ENCODE measurements around the gene PTGIR.
"Not testable (repeated sequence)": the region's sequence is repeated elsewhere in the genome, so short reads cannot be mapped to it uniquely, and the experiment has no call there.

Gene PTGIR

DNA sequence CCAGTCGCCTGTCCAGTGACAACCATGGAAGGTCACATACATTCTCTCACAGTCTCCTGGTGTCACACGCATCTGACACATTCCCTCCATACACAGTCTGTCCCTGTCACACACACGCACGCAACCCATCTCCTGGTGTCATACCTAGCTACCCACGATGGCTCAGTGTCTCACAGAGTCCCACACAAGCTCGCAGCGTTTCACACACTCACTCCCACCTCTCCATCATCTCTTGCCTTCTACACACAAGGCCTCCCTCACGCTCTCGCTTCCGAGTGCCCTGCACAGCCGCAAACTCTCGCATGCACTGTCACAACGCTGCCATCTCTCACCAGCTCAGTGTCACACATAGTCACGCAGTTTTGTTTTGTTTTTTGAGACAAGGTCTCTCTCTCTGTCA, 12.3 kb upstream of the PTGIR start:
- DNase-seq = no peak

GRCh38 chr19:46635920-46636761, 11.3 kb upstream of the PTGIR start, which contains the start of gene GNG8:
GNG8 (minus strand) TSS chr19:46636202; CDS start chr19:46634682, 1,520 bp downstream.
- no peak for DNase-seq

GRCh38 chr19:46634656-46635218, 9.8 kb upstream of the PTGIR start:
- no peak for DNase-seq

- DNase-seq = peak; percentile 89
Measured at GRCh38 chr19:46634045-46634655, 9.3 kb upstream of the PTGIR start.

GRCh38 chr19:46633130-46633529, 8.2 kb upstream of the PTGIR start:
- no peak for DNase-seq

DNA sequence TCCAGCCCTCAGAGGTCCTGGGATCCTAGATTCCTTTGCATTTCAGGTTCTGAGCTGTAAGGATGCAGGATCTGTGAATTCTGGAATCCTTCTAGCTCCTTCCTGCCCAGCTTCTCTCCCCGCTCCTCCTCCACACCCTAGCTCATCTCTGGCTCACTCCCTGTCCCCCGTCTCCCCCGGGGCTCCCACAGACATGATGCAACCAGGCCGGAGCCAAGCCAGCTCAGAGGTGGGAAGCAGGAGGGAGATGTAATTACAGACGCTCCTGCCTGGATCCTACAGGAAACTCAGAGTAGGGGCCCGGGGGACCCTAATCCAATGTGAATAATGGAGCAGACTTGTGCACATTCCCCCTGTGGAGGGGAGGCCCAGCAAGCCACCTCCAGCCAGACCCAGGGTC, 6.6 kb upstream of the PTGIR start:
- DNase-seq = no peak

GRCh38 chr19:46630586-46631205, 5.8 kb upstream of the PTGIR start:
- no peak for DNase-seq

- no peak for DNase-seq
Measured at GRCh38 chr19:46629546-46630025, 4.7 kb upstream of the PTGIR start.

DNA sequence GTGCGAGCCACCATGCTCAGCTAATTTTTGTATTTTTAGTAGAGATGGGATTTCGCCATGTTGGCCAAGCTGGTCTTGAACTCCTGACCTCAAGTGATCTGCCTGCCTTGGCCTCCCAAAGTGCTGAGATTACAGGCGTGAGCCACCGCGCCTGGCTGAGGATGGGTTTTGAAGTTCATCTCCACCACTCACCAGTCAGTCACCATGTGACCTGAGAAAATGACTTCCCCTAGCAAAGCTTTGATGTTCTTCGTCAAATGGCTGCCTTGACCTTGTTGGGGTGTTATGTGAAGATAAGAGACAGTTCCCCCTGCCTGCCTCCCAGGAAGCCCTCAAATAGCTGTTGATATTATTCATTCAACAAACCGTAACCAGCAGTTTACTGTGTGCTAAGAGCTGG, 4.1 kb upstream of the PTGIR start:
- not testable (repeated sequence) for DNase-seq

DNA sequence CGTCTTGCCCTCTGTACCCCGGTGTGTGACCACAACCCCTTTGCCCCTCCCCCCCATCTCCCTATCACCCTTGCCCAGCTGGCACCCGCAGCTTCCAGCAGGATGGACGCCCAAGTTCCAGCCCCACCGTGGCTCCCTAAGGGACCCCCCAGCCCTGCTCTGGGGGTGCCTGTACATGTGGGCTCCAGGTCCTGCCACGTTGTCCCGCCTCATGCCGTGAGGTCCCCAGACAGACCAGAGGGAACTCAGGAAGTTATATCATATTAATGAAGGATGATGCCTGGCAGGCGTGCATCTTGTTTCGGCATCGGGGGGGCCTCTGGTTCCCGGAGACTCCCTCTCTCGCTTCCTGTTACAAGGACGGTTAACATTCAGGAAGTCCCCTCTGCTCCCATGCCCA, 1.6 kb upstream of the PTGIR start:
- no peak for DNase-seq

- DNase-seq = no peak
Measured at GRCh38 chr19:46625731-46626130, 842 bp upstream of the PTGIR start.

DNA sequence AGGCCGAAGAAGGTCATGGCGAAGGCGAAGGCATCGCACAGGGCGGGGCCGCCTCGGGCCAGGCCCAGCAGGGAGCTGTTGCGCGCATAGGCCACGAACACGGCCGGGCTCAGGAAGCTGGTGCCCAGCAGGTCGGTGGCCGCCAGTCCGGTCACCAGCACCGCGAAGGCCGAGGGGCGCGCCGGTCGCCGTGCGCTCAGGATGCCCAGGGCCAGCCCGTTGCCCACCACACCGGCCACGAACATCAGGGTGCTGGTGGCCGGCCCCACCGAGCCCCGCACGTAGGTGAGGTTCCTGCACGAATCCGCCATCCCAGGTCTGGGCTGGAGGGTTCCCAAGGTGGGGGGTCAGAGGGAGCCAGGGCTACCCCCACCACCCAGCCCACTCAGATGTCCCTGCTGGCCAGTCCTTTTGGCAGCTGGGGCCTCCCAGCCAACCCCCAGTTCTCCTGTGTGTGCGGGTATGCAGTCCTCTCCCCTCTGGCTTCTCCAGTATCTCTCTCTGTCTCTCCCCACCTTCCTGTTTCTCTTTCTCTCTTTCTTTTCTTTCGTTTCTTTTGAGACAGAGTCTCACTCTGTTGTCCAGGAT, 880 bp downstream of the PTGIR start:
- DNase-seq = no peak

DNA sequence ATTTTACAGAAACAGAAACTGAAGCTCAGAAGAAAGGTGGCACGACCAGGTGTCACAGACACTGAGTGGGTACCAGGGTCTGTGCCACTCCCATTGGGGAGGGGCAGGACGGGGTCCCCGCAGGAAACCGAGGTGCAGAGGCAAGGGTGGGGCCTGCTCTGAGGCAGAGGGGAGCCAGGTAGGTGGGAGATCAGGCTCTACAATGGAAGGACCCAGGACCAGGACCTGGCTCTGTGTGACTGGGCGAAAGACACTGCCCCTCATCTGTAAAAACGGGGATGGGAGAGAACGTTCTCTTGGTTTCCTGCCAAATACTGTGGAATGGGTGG, 2.8 kb downstream of the PTGIR start:
- DNase-seq = no peak

DNA sequence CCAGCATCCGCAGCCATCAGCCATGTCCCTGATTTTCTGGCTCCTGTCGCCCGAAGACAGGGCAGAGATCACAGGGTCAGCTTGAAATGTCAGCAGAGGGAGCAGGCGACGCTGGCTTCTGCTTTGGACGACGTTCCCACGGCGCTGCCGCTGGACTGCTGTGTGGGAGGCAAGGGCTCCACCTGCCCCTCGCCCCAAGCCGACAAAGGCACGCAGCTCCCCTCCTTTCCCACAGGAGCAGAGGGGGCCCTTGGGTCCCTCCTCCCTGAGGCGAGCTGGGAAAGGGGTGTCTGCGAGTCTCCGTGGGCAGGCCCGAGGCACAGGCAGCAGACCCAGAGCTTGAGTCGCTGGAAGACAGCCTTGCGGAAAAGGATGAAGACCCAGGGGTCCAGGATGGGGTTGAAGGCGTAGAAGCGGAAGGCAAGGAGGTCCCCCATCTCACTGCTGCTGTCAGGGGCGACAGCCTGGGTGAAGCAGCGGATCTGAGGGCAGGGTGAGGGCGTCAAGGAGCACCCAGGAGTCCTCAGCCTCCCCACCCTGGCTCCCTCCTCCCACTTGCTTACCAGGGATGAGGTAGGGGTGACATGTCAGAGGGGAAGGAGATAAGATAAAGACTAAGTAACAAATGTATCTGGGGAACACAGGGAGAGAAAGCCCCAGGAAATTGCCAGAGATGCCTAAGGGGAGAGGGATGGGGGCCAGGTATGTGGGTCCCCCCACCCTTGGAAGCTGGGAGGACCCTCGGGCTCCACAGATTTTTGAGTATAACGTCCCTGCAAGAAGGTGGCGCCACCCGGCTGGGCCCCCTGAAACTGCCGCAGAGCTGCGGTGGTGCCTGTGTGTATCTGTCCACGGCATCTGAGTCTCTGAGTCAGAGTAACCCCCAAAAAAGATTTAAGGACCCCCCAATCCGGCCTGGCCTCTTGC, 3.4 kb downstream of the PTGIR start:
- no peak for DNase-seq

DNA sequence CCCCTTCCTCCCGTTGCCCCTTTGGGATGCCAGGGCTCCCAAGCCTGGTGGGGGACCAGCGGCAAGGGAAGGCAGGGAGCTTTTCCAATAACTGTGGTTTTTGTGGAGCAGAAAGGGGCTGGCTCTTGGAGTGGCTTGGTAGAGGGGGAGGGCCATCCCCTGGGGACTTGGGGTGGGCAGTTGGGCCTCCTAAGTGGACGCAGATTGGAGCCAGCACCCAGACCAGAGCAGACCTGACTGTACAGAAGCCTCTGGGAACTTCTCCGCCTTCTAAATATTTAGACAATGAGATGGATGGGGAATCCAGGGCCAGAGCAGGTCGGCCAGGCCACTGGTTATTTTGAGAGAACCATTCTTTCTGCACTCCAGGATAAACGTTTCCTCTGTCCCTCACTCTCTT, 4.2 kb downstream of the PTGIR start:
- no peak for DNase-seq

DNA sequence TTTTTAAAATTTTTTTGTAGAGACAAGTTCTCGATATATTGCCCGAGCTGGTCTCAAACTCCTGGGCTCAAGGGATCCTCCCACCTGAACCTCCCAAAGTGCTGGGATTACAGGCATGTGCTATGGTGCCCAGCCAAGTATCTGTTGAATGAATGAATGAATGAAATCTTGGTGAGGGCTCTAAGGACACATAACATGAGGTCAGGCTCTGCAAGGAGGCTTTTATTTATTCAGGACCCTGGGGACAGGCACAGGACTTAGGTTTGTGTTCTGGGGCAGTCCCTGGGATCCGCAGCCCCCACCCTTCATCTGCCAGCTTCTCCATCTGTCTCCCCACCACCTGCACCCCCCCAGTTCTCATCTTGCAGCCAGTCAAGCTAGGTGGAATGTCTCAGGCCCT, 4.6 kb downstream of the PTGIR start:
- no peak for DNase-seq

GRCh38 chr19:46618670-46619231, 6.1 kb downstream of the PTGIR start:
- no peak for DNase-seq

GRCh38 chr19:46617601-46618000, 7.3 kb downstream of the PTGIR start:
- no peak for DNase-seq

DNA sequence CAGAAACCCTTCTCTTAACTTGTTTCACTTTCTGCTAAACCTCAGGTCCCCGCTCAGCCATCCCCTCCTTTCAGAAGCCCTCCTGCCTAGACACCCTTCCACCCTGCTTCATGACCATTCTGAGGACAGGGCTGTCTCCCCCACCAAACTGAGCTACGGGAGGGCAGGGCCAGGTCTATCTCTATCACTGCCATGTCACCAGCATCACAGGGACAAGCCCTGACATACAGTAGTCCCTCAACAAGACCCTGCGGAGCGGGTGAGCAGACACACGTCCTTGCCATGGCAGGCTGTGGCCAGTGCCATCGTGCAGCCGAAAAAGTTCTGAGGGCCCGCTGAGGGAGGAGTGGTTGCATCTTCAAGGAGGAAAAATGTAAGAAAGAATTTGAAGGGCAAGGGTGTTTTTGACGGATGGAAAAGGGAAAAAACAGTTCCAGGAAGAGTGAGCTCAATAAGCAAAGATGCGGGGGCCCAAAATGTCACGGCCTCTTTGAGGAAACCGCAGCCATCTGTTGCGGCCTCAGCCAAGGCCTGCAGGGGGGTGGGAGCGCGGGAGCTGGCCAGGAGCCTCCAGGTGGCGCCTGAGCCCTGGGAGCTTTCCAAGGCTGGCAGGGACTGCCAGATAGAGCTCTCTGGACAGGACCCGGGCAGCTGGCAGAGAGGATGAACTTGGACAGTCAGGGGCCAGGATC, 8.1 kb downstream of the PTGIR start:
- no peak for DNase-seq

DNA sequence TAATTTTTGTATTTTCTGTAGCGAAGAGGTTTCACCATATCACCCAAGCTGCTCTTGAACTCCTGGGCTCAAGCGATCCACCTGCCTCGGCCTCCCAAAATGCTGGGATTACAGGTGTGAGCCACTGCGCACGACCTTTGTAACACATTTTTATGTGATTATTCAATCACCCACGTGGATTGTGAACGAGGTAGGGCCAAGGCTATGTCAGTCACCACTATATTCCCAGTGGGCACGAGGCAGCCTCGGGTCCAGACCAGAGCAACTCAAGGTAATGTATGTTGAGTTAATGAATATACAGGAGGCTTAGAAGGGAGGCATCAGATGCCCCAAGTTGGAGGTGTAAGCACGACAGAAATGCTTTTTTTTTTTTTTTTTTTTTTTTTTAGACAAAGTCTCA, 8.9 kb downstream of the PTGIR start:
- no peak for DNase-seq

DNA sequence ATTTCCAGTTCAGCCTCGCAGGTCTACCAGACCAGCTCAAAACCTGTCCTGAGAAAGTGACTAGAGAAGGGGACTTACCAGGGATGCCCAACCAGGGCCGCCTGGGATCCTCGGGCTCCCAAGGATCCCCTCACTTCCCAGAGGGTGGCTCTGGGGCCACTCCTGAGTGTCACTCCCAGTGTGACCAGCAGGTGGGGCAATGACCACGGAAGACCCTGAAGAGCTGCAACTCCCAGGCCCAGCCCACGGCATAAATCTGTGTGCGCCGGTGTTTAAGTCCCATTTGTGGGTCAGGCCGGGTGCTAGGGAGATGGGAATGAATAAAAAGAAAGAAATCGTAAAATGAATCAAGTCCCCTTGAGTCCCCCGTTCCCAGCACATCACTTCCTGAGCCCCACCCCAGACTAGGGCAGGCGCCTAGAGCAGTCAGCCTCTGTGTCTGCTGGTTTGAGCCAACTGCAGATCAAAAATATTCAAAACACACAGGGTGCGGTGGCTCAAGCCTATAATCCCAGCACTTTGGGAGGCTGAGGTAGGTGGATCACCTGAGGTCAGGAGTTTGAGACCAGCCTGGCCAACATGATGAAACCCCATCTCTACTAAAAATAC, 10.7 kb downstream of the PTGIR start:
- peak; percentile 66 for DNase-seq

Measured in activated effector memory CD4-positive, alpha-beta T cell treated with Interleukin-2 at 50 U/mL for 16 hours (primary cell).